GM13976 (cell line): ENCODE measurements around the gene HLA-DRB1.

Source experiments
- DNase-seq: peaks from one replicate; pipeline ENCODE4 v3.0.0; 2012; ENCODE audit warnings: low spot score
- in situ Hi-C: fragments of 300-500 bp; cut with MboI; formaldehyde crosslinking; loops from one replicate; pipeline ENCODE4 v1.12.0; 2022; ENCODE audit warnings: low sequenced_read_pairs, mixed read lengths, inconsistent platforms; ENCODE audit not compliant: unreplicated experiment
- TF ChIP-seq, protein P1 (sequence below): IDR thresholded peaks from 2 replicates; pipeline ENCODE4 v1.5.1; 2012; ENCODE audit warnings: borderline replicate concordance, mild to moderate bottlenecking; ENCODE audit not compliant: insufficient read depth; ENCODE audit errors: extremely low read depth, missing control alignments, control extremely low read depth

The HLA-DRB1 gene

DNA sequence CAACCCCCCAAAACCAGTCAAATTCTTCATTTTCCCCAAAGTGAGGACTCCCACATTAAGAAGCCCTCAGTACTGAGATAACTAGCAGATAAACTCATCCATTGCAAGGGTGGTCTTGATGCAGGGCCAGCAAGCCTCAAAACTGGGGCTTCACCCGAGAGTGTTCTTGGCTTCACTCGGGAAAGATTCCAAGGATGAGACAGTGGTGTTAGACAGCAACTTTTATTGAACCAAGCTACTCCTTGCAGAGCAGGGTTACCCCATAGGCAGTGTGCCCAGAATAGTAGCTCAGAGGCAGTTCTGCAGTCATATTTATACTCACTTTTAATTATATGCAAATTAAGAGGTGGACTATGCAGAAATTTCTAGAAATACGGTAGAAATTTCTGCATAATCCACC lies 31.7 kb upstream of the HLA-DRB1 start:
- DNase-seq: no peak
- TF ChIP-seq, protein P1, sequence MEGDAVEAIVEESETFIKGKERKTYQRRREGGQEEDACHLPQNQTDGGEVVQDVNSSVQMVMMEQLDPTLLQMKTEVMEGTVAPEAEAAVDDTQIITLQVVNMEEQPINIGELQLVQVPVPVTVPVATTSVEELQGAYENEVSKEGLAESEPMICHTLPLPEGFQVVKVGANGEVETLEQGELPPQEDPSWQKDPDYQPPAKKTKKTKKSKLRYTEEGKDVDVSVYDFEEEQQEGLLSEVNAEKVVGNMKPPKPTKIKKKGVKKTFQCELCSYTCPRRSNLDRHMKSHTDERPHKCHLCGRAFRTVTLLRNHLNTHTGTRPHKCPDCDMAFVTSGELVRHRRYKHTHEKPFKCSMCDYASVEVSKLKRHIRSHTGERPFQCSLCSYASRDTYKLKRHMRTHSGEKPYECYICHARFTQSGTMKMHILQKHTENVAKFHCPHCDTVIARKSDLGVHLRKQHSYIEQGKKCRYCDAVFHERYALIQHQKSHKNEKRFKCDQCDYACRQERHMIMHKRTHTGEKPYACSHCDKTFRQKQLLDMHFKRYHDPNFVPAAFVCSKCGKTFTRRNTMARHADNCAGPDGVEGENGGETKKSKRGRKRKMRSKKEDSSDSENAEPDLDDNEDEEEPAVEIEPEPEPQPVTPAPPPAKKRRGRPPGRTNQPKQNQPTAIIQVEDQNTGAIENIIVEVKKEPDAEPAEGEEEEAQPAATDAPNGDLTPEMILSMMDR: no peak
- in situ Hi-C loops: no loop called here

DNA sequence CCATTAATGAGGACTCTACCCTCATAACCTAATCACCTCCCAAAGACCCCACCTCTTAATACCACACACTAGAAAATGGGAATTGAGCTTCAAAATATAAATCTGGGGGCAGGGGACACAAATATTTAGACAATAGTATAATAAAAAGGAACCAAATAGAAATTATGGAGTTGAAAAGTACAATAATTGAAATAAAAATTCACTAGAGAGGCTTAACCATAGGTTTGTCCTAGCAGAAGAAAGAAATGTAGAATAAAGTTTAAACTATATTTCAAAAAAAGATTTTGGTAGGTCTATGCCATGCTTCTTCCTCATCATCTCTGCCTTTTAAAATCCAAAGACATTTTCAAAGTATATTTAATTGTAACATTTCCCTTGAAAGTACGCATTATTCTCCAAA lies 28.1 kb upstream of the HLA-DRB1 start:
- in situ Hi-C loops: no loop called here
- TF ChIP-seq, protein P1: no peak
- no peak for DNase-seq

DNA sequence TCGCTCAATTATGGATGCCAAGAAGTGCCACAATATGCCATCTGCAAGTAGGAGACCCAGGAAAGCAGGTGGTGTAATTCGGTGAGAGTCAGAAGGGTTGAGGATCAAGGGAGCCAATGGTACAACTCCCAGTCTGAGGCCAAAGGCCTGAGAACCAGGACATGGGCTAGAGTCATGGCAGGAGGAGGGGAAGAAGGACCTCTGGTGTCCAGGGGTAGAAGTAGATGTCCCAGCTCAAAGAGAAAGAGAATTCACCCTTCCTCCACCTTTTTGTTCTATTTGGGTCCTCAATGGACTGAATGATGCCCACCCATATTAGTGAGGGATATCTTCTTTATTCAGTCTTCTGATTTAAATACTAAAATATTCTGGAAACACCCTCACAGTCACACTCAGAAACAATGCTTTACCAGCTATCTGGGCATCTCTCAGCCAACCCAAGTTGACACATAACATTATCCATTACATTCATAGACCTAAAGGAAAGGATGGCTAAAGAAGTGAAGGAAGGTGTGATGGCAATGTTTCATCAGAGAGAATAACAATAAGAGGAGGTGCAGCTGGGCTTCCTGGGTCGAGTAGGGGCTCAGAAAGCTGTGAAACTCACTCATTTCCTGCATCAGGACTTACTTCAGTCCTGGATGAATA lies 26.4 kb upstream of the HLA-DRB1 start:
- in situ Hi-C loops: no loop called here
- TF ChIP-seq, protein P1: no peak
- DNase-seq: no peak

DNA sequence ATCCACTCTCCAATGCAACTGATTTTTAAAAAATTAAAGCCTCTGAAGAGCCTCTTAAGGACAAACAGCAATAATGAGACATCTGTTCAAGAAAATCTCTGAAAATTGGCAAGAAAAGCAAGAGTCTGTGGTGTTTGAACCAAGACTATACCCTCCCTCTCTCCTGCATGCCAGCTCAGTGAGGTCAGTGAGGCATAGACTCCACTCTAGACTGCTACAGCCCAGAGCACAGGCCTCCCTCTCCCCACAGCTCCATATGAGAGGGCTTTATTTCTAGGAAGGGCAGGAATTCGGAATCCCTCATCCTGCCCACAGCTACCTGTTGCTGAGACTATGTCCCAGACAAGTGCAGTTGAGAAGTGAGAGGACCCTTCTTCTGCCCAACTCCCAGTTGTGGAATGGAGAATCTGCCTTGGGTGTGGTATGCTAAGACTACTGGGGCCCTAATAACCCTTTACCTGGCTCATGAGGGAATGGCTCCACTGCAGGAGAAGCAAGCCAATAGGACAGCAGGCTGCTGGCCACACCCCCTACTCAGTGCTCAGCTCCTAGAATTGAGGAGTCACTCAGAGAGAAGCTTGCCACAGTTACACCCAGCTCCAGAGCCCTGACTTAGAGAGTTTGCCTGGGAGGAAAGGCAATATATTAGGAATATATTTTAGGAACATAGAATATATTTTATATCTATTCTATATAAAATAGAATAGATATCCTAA lies 24.9 kb upstream of the HLA-DRB1 start:
- DNase-seq: no peak
- TF ChIP-seq, protein P1: no peak
- in situ Hi-C loops: no loop called here

DNA sequence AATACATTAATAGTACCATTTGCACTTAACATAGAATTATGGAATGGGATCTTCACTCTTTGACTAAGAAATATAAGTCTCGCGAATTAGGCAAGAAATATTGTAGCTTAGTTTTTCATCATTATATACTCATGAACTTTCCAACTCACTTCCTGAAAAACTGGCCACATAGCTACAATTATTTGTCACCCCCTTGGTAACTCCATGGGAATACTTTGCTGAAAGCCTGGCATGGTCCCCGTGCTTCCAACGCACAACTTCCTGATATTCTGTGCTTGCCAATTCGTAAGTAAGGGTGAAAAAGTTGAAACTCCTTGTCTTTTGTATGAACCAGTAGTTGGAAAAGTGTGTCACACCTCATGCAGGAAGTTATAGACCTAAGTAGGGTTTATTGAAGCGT lies 23.8 kb upstream of the HLA-DRB1 start:
- TF ChIP-seq, protein P1: no peak
- in situ Hi-C loops: no loop called here
- no peak for DNase-seq

DNA sequence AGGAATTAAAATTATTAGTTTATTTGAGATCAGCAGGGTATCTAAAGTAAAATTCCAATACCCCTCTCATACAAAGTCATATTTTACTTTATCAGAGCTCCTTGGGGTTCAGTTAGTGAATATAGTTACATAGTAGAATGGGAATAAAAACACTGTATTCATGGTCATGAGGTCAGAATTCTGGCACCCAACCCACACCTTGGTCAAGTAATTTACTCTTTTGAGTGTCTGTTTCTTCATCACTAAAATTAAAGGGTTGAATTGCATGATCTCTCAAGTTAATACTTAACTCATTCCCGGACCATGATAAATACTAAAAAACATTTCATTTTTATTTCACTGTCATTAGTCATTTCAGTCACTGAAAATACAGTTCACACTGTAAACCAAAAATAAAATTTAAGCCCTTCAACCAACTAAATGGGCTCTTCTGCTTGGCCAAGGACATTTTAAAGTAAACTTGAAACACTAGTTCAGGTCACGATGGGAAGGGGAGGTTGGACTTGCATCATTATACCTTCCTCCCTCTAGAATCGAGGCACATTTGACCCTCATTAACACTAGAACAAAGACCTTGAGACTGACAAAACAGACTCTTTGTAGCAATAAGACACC lies 21.1 kb upstream of the HLA-DRB1 start:
- in situ Hi-C loops: no loop called here
- no peak for DNase-seq
- TF ChIP-seq, protein P1: no peak
